Esophagus squamous epithelium (tissue), 5 donors: ENCODE results near the gene KIF26B. TPM values are rescaled to one million over a fixed set of nuclear protein-coding genes. Genes with fewer than 3 reads are reported as not detected.
"Not testable (repeated sequence)": the region's sequence is repeated elsewhere in the genome, so short reads cannot be mapped to it uniquely, and the experiment has no call there.

Source experiments
- DNase-seq: peaks from one replicate; lab custom pipeline; 2025; lab: John Stamatoyannopoulos, UW
- H3K27ac ChIP-seq, 4 donors: fragments of 200-600 bp; sonication (generic); one replicate each; pipeline ENCODE4 v1.5.1; 2016 to 2019; ENCODE audit warnings: mild to moderate bottlenecking in 1 of 4
- H3K27me3 ChIP-seq, 4 donors: fragments of 200-600 bp; sonication (generic); 1 replicate in 3 of 4; 2 replicates in 1 of 4; pipeline versions ENCODE4 v1.5.1 to v1.6.0; 2017 to 2021; ENCODE audit warnings: antibody characterized with exemption in 1 of 4
- H3K36me3 ChIP-seq, 3 donors: fragments of 200-600 bp; sonication (generic); one replicate each; pipeline ENCODE4 v1.5.1; 2016 to 2019
- H3K4me1 ChIP-seq, 3 donors: fragments of 200-600 bp; sonication (generic); one replicate each; pipeline ENCODE4 v1.5.1; 2017 to 2019
- H3K4me3 ChIP-seq, 4 donors: fragments of 200-600 bp; sonication (generic); 1 replicate in 3 of 4; 2 replicates in 1 of 4; pipeline ENCODE4 v1.5.1; 2016 to 2019; ENCODE audit warnings: mild to moderate bottlenecking in 2 of 4, moderate library complexity in 1 of 4
- H3K9me3 ChIP-seq, 3 donors: fragments of 200-600 bp; sonication (generic); one replicate each; pipeline ENCODE4 v1.5.1; 2016 to 2019
- POLR2A ChIP-seq, 4 donors: fragments of 450-650 bp; IDR thresholded peaks; one replicate each; pipeline ENCODE4 v1.6.1; 2017; ENCODE audit warnings: antibody characterized with exemption in 4 of 4, mild to moderate bottlenecking in 4 of 4, moderate library complexity in 3 of 4
- WGBS, 2 donors: methylation state at CpG; one replicate each; pipeline ENCODE4 v1.1.5; 2018; 5-methylcytosine and 5-hydroxymethylcytosine counted together
- intact Hi-C: fragments of 100-400 bp; cut with DNase I; formaldehyde crosslinking; loops from one replicate; pipeline ENCODE4 v1.15.0; 2022
- total RNA-seq, 4 donors: library from RNA; depleted of rRNA; stranded (reverse); fragments of >200 nt; gene quantifications; one replicate each; pipeline ENCODE4 v1.1.0, GENCODE V29; 2016
- TF ChIP-seq, protein P1 (sequence below), 6 experiments: fragments of 450-650 bp in 4 of 6; fragments of 200-600 bp in 2 of 6; sonication (generic) in 2 of 6; IDR thresholded peaks; one replicate each; pipeline ENCODE4 v1.5.1; 2016 to 2019; ENCODE audit warnings: antibody characterized with exemption in 6 of 6, mild to moderate bottlenecking in 4 of 6, moderate library complexity in 4 of 6
- donor health status: DM: yes; HTN: yes; CAD: no.

KIF26B gene
- total RNA-seq, 4 donors from 2014 or later, result 0.23 to 2.7 (median 1.0) TPM

GRCh38 chr1:245334827-245335490 lies 180.2 kb downstream of the KIF26B start:
- Histone ChIP-seq H3K9me3 (no peaks in the 10 kb centered on the region), H3K4me3 (no peak overlapping the region), H3K27me3 (no peaks in the 10 kb centered on the region), H3K4me1 (peaks cover 0 to 9% (median 0%) of the 10 kb centered on the region in 3 donors), H3K27ac (no peak overlapping the region), H3K36me3 (no peaks in the 10 kb centered on the region)
- intact Hi-C loops, result no loop called here
- 91 to 93% methylated on average over 4 to 8 of the region's 9 CpGs for WGBS, 2 donors
- DNase-seq, result no peak
- TF ChIP-seq, protein P1, sequence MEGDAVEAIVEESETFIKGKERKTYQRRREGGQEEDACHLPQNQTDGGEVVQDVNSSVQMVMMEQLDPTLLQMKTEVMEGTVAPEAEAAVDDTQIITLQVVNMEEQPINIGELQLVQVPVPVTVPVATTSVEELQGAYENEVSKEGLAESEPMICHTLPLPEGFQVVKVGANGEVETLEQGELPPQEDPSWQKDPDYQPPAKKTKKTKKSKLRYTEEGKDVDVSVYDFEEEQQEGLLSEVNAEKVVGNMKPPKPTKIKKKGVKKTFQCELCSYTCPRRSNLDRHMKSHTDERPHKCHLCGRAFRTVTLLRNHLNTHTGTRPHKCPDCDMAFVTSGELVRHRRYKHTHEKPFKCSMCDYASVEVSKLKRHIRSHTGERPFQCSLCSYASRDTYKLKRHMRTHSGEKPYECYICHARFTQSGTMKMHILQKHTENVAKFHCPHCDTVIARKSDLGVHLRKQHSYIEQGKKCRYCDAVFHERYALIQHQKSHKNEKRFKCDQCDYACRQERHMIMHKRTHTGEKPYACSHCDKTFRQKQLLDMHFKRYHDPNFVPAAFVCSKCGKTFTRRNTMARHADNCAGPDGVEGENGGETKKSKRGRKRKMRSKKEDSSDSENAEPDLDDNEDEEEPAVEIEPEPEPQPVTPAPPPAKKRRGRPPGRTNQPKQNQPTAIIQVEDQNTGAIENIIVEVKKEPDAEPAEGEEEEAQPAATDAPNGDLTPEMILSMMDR (IDR thresholded peaks at IDR 0.05), result no peak
- no peak for TF ChIP-seq POLR2A (IDR thresholded peaks at IDR 0.05)

DNA sequence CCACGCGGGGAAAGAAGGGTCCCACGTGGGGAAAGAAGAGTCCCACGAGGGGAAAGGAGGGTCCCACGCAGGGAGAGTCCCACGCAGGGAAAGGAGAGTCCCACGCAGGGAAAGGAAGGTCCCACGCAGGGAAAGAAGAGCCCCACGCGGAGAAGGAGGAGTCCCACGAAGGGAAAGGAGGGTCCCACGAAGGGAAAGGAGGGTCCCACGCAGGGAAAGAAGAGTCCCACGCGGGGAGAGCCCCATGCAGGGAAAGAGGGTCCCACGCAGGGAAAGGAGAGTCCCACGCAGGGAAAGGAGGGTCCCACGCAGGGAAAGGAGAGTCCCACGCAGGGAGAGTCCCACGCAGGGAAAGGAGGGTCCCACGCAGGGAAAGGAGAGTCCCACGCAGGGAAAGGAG lies 180.9 kb downstream of the KIF26B start:
- H3K4me1 ChIP-seq, H3K27me3 ChIP-seq, H3K36me3 ChIP-seq, H3K9me3 ChIP-seq, H3K27ac ChIP-seq, intact Hi-C loops, DNase-seq, H3K4me3 ChIP-seq: not testable (repeated sequence)
- WGBS, 2 donors, result 81 to 84% methylated on average over 22 of the region's 22 CpGs

DNA sequence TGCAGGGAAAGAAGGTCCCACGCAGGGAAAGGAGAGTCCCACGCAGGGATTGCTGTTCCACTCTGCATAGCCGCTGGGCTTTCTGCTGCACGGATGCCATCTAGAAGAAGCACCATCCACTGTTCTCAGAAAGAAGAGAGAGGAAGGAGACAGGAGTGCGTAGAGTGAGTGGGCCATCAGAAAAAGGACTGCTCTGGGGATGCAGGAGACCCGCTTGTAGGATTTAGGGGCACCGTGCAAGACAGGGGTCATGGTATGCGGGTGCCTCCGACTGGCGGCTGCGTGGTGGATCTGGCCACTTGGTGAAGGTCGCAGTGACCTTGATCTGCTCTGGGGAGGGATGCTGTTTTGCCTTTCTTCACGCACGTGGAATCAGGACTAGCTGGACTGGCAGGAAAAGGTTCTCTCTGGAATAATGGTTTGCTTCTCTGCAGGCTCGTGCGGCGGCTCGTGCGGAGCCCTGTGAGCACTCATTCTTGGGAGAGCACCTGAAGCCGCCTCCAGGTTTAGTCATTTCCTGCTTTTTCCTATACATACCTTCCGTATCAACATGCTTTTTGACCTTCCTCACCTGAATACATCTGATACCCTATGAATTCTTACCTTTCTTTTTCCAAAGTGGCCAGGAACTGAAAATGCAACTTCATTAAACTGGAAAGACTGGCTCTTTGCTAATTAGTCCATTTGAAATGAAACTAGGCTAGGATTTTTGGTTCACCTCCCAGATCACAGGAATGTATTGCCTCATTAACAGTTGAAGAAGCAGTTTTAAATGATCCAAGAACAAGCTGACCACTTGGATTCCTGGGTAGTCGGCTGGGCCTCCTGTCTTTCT lies 181.6 kb downstream of the KIF26B start:
- 52 to 69% methylated on average over 18 to 22 of the region's 22 CpGs for WGBS, 2 donors
- no peaks in the 10 kb centered on the region for H3K27me3 ChIP-seq
- no peaks in the 10 kb centered on the region for H3K9me3 ChIP-seq
- no peak for DNase-seq
- H3K4me1 ChIP-seq, result peaks cover 0 to 9% (median 0%) of the 10 kb centered on the region in 3 donors
- no peak for TF ChIP-seq POLR2A (IDR thresholded peaks at IDR 0.05)
- TF ChIP-seq, protein P1 (IDR thresholded peaks at IDR 0.05), result no peak
- no peaks in the 10 kb centered on the region for H3K36me3 ChIP-seq
- H3K4me3 ChIP-seq, result no peak overlapping the region
- intact Hi-C loops, result no loop called here
- H3K27ac ChIP-seq, result no peak overlapping the region

- H3K4me1 ChIP-seq, H3K27ac ChIP-seq, DNase-seq, H3K4me3 ChIP-seq, H3K27me3 ChIP-seq, H3K36me3 ChIP-seq, H3K9me3 ChIP-seq, intact Hi-C loops: not testable (repeated sequence)
- WGBS, 2 donors, result 85 to 100% methylated on average over 2 of the region's 2 CpGs
Measured at GRCh38 chr1:245336984-245337355, 182.2 kb downstream of the KIF26B start.

DNA sequence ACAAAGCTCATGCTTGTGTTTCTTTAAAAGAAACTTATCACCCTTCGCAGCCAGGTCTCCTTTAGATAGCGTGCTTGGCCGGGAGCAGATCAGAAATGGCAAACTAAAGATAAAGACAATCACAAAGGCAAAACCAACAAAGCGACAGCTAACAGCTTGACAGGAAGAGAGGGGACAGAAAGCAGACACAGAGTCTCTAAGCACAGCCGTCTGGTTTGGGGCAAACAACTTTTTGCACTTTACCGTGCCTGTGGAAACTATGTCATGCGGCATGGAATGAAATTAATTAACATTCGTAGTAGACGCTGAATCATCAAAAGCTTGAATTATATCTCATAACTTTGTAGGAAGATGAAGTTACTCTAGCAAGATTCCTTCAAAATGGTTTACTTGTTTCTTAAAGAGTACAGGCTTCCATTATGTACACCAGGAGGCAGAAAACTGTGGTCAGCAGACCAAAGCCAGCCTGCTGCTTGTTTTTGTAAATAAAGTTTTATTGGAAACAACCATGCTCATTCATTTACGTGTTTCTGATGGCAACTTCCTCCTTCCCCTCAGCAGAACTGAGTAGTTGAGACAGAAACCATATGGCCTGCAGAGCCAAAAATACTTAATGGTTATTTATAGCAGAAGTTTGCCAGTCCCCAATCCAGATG lies 183.2 kb downstream of the KIF26B start:
- intact Hi-C loops, result no loop called here
- no peak for TF ChIP-seq POLR2A (IDR thresholded peaks at IDR 0.05)
- TF ChIP-seq, protein P1 (IDR thresholded peaks at IDR 0.05), result no peak
- Histone ChIP-seq H3K4me3 (no peak overlapping the region), H3K4me1 (peaks cover 0 to 9% (median 0%) of the 10 kb centered on the region in 3 donors), H3K27ac (no peak overlapping the region), H3K27me3 (no peaks in the 10 kb centered on the region), H3K9me3 (no peaks in the 10 kb centered on the region), H3K36me3 (no peaks in the 10 kb centered on the region)
- WGBS, 2 donors, result 80 to 83% methylated on average over 10 of the region's 10 CpGs
- no peak for DNase-seq

- no peak for DNase-seq
- Histone ChIP-seq H3K9me3 (no peaks in the 10 kb centered on the region), H3K4me1 (peaks cover 0 to 9% (median 0%) of the 10 kb centered on the region in 3 donors), H3K27ac (no peak overlapping the region), H3K36me3 (no peaks in the 10 kb centered on the region), H3K4me3 (no peak overlapping the region), H3K27me3 (no peaks in the 10 kb centered on the region)
- intact Hi-C loops, result no loop called here
- WGBS, 2 donors, result 88 to 100% methylated on average over 4 to 5 of the region's 5 CpGs
- TF ChIP-seq, protein P1 (IDR thresholded peaks at IDR 0.05), result no peak
- no peak for TF ChIP-seq POLR2A (IDR thresholded peaks at IDR 0.05)
Measured at GRCh38 chr1:245338485-245338877, 183.7 kb downstream of the KIF26B start.
